Smooth muscle cell of the brain vasculature (primary cell): ENCODE results near the gene ONECUT3.
"Not testable (repeated sequence)": the region's sequence is repeated elsewhere in the genome, so short reads cannot be mapped to it uniquely, and the experiment has no call there.

Experiments used
- DNase-seq: peaks from one replicate; pipeline ENCODE4 v3.0.0-alpha.2; 2012; ENCODE audit warnings: low read depth, low spot score

ONECUT3 gene

DNA sequence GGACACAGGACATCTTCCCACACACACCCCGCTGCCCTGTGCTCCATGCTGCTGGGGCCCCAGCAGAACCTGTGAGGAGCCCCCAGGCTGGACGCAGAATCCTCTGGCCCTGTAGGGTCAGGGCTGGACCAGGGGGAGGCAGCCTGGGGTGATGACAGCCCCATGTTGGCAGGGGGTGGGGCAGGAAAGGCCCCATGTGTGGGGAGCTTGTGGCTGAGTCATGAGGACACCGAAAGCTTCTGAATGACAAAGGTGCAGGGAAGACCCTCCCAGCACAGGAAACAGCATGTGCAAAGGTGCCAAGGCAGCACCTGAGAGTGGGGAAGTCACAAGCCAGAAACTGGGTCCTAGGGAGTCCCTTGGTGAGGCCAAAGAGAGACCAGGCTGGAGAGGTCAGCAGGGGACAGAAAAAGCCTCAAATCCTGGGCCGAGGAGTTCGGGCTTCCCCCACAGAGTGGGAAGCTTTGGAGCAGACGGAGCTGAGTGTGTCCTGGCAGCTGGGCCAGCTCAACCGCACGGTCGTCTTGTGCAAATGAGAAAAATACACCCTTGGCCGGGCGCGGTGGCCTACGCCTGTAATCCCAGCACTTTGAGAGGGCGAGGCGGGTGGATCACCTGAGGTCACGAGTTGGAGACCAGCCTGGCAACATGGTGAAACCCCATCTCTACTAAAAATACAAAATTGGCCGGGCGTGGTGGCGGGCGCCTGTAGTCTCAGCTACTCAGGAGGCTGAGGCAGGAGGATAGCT, 41.3 kb downstream of the ONECUT3 start:
- DNase-seq, result no peak

DNA sequence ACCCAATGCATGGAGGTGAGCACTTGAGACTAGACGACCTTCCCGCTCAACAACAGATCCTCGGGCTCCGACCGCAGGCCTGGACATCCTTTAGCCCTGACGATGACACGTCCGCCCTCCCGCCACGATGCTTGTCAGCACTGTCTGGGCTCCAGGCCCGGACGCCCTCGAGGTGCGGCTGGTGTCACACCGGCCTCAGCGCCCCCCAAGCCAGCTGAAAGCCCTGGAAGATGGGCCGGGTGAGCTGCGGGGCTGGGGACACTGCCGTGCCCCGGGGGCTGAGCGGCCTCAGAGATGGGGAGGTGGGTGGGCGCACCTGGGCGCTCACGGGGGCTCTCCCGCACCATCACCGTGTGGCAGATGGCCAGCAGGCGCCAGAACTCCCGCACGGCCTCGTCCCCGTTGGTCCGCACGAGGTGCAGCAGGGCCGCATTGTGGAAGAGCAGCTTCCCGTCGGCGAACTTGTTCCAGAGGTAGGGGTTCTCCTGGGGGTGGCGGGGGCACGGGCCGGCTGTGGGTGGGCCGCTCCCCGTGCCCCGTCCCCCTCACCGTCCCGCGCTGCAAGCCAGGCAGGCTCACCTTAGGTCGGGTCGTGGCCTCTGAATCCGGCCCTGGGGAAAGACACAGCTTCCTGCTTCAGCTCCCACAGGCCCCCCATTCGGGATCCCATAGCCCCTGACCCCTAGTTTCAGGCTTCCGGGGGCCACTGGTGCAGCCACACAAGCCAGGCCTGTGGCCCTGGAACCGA, 43.3 kb downstream of the ONECUT3 start:
- DNase-seq, result no peak

DNA sequence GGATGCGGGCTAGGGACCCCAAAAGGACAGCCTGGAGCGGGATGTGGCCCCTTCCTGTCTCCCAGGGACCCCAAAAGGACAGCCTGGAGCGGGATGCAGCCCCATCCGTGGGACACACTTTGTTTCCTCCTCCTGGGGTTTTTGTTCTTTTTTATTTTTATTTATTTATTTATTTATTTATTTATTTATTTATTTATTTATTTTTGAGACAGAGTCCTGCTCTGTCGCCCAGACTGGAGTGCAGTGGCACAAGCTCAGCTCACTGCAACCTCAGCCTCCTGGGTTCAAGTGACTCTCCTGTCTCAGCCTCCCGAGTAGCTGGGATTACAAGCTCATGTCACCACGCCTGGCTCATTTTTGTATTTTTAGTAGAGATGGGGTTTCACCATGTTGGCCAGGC, 44.0 kb downstream of the ONECUT3 start:
- not testable (repeated sequence) for DNase-seq

DNA sequence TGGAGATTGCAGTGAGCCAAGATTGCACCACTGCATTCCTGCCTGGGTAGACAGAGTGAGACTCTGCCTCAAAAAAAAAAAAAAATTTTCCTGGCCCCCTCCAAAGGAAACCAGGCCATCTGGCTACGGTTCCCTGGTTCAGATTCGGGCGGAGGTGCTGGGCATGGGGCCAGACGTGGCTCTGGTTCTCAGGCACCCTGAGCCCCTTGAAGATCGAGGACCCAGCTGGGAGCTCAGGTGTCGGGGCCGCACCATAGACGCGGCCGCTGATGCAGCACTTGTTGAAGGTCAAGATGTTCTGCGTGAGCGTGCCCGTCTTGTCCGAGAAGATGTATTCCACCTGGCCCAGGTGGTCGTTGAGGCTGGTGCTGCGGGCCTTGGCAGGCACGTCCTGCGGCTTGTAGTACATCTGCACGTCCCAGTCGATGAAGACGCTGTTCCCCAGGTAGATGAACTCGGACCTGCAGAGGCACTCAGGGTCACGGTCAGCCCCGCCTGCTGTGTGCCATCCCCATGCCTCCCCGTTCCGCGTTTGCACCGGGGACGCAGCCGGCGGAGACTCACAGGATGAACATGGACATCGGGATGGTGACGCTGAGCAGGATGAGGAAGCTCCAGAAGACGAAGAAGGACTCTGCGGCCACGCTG, 46.5 kb downstream of the ONECUT3 start:
- no peak for DNase-seq

DNA sequence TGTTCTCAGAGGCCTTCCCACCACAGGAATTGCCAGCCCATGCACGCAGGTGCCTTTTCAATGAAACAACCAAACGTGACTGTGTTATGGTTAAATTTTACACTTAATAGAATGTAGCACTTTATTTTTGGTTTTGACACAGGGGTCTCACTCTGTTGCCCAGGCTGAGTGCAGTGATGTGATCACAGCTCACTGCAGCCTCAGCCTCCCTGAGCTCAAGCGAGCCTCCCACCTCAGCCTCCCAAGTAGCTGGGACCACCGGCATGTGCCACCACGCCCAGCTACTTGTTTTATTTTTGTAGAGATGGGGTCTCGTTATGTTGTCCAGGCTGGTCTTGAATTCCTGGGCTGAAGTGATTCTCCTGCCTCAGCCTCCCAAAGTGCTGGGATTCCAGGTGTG, 51.6 kb downstream of the ONECUT3 start:
- no peak for DNase-seq

DNA sequence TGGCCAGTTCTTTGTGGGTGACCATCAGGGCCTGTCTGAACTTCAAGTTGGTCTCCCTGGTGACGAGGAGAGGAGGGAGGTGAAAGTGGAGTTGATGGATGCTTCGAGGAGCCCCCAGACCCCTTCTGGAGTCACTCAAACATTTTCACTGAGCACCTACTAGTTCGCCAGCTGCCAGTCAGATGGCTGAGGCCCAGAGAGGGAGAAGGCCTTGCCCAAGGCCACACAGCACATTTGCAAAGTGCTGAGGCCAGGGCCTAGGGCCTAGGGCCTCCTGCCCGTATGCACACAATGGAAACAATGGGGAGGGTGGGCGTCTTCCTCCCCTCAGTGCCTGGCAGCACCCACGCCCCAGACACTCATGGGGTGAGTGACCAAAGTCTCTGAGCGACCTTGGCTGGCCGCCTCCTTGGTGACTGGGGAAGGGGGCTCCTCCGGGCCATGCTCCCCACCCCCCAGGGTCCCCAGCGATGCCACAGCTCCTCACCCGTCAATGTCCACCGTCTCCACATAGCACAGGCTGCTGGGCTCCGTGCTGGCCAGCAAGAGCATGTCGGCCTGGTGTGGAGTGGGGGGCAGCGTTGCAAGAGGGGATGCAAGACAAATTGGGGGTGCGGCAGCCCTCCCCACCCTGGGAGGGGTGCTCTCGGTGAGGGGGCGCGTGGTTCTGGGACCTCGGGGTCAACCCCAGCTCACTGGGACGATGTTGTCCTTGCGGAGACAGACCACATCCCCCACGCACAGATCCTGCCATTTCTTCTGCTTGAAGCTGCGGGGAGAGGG, 52.3 kb downstream of the ONECUT3 start:
- DNase-seq, result no peak

DNA sequence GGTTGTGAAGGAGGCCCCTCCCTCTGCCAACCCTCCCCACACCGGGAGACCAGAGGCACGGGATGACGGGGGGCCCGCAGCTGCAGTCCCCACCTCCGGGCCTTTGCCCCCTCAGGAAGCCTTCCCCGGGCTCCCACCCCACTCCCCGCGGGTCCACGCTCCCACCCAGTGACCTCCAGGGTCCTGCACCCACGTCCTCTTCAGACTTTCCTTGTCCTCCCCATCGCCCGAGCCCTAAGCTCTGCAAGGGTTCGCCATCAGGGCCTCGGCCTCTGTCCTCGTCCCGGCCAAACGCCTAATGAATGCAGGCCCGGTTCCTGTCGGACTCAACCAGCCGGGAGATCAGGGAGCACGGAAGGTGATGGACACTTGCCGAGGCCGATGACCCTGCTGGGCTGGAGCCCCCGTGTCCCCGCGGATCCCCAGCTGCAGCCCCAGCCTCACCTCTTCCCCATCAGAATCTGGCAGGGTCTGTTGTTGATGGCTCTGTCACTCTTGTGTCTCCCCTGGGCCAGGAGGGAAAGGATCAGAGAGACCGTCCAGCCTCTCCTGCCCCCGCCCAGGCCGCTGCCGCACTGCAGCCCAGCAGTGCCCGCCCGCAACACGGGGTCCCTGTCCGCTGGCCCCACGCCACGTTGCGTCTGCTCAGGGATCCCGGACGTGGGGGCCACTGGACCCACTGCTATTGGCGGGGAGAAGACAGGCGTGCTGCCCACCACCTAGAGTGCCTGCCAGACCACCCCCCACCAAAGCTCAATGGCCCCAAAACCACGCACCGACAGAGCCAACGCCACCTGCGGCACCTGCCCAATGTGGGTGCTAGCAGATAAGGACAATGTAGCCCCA, 53.1 kb downstream of the ONECUT3 start:
- no peak for DNase-seq

DNA sequence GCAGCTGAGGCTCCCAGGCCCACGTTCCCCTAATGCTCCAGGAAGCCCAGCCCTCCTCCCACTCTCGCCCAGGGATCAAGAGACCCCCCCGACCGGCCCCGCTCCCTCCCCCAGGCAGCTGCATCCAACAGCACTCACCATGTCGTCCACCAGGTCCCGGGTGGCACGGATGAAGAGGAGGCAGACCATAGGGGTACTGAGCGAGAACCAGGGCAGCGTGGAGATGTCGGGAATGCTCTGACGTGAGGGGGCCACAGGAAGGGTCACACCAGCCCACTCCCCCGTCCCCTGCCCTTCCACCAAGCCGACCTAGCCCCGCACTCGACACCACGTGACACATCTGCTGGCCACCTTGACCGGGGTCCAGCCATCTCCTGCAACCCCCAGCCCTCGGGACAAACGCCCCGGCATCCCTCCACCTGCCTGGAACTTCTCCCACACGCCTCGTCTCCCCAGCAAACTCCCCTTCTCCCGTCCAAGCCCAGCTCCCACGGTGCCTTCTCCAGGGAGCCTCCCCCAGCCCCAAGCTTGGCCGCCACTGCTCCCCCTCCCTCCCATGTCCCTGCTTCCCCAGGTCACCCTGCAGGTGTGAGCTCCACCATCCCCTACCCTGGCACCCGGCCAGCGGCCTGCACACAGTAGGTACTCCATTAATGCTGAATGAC, 53.9 kb downstream of the ONECUT3 start:
- no peak for DNase-seq

DNA sequence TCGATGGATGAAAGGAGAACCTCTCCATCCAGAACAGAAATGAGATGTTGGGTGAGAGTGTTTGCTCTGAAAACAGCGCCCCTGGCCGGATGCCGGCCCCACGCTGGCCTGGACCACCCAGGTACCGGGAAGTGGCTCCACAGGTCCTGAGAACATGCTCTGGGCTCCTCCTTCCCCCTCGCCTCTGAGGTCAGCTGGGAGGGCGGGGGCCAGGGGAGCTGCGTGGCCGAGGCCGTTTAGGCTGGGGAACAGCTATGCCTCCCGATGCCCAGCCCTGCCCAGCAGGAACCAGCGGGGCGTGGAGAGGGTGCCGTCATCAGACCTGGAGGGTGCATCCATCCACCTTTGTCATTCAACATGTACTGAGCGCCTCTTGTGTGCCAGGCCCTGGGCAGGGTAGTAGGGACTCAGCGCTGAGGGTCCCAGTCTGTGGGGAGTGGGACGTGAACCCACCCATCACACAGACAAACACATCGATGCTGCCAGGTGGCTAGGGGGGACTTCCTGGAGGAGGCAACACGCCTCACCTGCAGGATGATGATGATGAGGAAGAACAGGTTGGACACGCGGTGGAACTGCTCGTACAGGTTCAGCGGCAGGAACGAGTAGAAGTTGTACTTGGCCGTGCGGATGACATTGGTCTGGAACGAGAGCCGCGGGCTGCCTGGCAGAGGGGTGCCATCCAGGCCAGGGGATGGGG, 54.5 kb downstream of the ONECUT3 start:
- no peak for DNase-seq

DNA sequence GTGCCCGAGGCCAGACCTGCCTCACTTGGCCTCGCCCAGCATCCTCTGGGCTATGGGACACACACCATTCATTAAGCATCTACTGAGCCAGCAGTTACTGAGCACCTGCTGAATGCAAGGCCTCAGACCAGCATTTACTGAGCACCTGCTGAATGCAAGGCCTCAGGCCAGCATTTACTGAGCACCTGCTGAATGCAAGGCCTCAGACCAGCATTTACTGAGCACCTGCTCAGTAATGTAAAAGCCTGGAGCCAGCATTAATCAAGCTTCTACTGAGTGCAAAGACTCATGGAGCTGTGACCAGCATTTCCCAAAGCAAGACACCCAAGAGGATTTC, 55.1 kb downstream of the ONECUT3 start:
- DNase-seq, result no peak

DNA sequence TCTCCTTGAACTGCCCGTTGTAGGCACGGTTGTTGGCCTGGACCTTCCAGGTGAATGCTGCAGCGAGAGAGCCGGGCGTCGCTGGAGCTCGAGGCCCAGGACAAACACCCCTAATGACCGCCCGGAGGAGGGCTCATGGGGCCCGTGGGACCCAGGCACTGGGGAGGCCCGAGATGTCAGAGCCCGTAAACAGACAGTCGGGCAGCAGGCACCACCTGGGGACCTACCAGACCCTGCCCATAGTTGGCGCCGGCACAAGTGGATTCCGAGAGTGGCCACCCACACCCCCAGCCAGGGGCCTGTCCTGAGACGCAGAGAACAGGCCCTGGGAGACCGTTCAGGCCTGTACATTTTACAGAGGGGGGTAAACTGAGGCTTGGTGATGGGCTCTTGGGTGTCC, 56.4 kb downstream of the ONECUT3 start:
- DNase-seq, result no peak

DNA sequence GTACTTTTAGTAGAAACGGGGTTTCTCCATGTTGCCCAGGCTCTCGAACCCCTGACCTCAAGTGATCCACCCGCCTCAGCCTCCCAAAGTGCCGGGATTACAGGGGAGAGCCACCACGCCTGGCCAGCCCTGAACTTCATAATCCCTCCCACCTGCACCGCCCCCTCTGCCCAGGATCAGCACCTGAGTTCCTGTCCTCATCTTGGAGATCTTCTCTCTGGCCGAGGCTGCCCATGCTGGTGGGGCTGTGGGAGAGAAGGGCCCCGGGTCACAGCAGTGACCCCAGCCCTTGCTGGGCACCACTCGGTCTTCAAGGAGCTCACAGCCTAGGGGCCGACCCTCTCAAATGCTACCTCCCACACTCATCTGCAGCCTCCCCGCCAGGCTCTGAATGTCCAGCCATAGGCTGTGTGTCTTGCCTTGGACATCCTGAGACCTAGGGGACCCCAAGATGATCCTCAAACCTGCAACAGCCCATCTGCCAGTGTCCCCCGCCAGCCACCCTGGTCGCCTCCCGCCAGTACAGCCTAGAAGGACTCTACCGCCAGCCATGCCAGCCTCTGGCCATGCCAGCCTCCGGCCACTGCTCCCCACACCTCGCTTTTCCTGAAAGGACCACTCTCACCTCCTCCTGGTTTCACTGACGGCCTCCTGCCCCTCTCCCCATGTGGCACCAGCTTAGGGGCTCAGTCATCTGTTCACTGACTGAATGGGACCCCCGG, 57.3 kb downstream of the ONECUT3 start:
- no peak for DNase-seq

DNA sequence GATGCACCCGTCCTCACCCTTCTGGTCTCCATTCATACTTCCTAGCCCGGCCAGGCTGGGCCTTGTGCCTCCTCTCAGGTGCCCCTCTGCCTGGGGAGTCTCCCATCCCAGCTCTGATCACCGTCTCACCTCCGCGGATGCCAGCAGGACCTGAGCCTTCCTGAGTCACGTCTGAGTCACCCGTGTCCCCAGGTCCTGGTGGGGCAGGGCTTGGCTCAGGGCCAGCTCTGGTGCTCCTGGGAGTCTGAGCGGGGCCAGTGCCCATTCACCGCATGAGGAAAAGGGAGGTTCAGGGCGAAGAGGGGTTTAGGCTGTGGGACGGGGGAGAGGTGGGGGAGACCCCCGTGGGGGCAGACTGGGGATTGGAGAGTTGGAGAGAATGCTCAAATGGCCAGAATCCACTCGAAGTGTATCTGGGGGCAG, 58.2 kb downstream of the ONECUT3 start:
- DNase-seq, result no peak

DNA sequence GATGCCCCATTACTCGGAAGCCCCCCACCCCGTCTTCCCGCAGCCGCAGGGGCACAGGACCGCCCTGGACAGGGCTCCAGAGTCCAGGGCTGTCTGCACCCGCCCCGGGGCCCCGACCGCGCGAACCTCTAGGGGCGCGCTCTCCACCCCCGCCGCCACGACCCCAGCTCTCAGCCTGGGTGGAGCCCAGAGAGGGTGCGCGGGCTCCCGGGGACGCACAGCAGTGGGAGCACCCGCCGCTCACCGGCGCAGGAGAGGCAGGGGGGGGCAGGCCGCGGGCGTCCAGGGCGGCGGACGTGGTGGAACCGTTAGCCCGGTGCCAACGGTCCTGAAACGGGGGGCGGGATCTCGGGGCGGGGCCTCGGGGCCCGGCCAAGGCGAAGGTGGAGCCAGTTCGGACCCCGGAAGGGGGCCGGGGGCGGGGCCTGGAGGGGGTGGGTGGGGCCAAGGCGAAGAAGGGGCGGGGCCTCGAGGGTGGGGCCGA, 58.7 kb downstream of the ONECUT3 start, which contains the start of gene ATP8B3:
Gene ATP8B3 (minus strand): TSS at position 335 of the 484 bp plus-strand sequence. CDS start 540 bp downstream, outside the sequence.
- DNase-seq, result no peak

DNA sequence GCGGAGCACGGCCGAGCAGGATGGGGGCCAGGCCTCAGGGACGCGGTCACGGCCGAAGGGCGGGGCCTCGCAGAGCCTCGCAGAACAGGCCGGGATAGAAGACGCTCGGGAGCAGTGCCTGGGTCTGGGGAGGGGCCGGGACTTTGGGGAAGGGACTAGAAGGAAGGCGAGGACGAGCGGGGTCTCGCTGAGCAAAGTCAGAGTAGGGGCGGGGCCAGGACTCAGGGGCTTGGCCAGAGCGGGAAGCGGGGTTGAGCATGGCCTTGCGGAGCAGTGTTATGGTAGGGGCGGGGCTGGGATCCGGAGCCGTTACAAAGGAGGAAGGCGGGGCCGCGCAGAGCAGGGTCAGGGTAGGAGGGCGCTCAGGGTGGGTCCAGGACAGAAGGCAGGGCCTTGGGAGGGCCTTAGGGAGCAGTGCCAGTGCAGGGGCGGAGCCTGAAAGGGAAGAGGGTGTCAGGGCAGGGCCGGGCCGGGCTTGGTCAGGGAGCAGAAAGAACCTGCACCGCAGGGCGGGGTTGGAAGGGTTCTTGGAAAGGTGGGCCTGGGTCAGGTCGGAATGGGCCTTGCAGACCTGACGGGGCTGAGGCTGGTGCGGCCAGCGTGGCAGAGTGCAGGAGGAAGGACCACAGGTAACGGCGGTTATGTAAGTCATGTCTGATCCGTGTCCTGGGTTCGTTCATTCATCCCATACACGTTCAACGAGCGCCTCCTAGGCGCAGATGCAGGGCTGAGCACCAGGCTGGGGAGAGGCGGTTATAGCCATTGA, 59.3 kb downstream of the ONECUT3 start:
- peak; percentile 66 for DNase-seq

DNA sequence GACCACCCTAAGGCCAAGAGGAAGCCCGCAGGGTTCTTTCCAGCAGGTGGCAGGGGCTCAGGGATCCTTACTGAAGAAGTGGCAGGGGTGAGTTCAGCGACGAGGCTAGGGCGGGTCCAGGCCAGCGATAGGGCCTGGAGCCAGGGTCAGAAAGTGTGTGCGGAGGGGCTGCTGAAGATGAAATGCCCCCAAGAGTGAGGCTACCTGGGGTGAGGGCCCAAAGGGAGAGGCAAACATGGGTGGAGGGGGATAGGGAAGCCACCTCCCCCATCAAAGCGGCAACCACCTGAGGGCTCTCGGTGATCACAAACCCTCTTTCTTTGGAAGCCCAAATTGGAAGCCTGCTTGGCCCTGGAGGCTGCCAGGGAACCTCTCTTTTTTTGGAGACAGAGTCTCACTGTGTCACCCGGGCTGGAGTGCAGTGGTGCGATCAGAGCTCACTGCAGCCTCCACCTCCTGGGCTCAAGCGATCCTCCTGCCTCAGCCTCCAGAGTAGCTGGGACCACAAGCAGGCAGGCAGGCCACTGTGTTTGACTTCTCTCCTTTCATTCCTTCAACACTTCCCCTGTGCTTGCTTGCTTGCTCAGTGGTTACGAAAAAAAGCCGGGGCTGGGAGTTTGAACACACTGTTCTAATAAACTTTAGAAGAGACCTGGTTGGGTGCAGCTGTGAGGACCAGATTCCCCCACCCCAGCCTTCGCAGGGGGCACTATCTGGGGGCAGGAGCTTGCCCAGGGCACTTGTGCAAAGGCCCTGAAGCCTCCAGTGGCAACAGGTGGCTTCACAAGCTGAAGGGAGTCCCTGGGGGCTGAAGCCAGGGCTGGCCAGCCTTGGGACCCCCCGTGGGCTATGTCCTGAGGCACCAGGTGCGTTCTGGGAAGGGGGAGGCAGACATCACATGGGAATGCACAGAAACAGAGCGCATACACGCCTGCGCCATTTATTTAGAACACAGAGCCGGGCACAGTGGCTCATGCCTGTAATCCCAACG, 60.2 kb downstream of the ONECUT3 start:
- no peak for DNase-seq

DNA sequence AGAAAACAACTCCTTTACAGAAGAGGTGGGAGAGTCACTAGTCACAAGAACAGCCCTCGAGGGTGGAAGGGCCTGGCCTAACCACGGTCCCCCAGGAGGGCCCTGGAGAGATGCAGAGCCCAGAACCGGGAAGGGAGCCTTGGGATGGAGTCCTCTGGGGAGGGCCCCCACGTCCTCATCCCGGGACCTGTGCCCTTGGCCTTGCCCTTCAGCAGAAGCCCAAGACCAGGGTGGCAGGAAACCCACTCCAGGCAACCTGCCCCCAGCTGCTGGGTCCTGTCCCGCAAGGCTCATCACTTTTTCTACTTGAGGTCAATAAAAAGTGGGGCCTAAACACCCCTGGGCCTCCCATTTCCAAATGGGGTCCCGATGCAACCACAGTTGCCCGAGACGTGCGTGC, 61.1 kb downstream of the ONECUT3 start:
- no peak for DNase-seq
